ENCODE data around the gene FGGY. TPM values are rescaled to one million over a fixed set of nuclear protein-coding genes. Genes with fewer than 3 reads are reported as not detected.
"Not testable (repeated sequence)": the region's sequence is repeated elsewhere in the genome, so short reads cannot be mapped to it uniquely, and the experiment has no call there.

FGGY gene
- total and polyA plus RNA-seq, 5 experiments from 2014 or later = 5.7 to 11.1 (median 6.4) TPM

GRCh38 chr1:59521456-59521855 is 224.6 kb downstream of the FGGY start:
- H3K9me3 Mint-ChIP-seq = no peaks in the 10 kb centered on the region
- ATAC-seq = no peak
- H3K4me3 Mint-ChIP-seq = no peak overlapping the region
- POLR2A ChIA-PET = no interaction called here
- H3K27ac Mint-ChIP-seq = no peak overlapping the region
- peaks cover 0 to 11% (median 6%) of the 10 kb centered on the region in 3 donors for H3K36me3 Mint-ChIP-seq
- H3K27me3 Mint-ChIP-seq = no peaks in the 10 kb centered on the region
- DNase-seq = no peak
- H3K4me1 Mint-ChIP-seq = peaks cover 0 to 1% (median 0%) of the 10 kb centered on the region in 4 donors

GRCh38 chr1:59522925-59523505 is 226.1 kb downstream of the FGGY start:
- H3K27me3 Mint-ChIP-seq = no peaks in the 10 kb centered on the region
- peaks cover 0 to 8% (median 2%) of the 10 kb centered on the region in 3 donors for H3K36me3 Mint-ChIP-seq
- ATAC-seq (no peak), DNase-seq (no peak)
- POLR2A ChIA-PET = no interaction called here
- H3K4me3 Mint-ChIP-seq = no peak overlapping the region
- no peaks in the 10 kb centered on the region for H3K9me3 Mint-ChIP-seq
- H3K4me1 Mint-ChIP-seq = no peaks in the 10 kb centered on the region
- H3K27ac Mint-ChIP-seq = no peak overlapping the region

DNA sequence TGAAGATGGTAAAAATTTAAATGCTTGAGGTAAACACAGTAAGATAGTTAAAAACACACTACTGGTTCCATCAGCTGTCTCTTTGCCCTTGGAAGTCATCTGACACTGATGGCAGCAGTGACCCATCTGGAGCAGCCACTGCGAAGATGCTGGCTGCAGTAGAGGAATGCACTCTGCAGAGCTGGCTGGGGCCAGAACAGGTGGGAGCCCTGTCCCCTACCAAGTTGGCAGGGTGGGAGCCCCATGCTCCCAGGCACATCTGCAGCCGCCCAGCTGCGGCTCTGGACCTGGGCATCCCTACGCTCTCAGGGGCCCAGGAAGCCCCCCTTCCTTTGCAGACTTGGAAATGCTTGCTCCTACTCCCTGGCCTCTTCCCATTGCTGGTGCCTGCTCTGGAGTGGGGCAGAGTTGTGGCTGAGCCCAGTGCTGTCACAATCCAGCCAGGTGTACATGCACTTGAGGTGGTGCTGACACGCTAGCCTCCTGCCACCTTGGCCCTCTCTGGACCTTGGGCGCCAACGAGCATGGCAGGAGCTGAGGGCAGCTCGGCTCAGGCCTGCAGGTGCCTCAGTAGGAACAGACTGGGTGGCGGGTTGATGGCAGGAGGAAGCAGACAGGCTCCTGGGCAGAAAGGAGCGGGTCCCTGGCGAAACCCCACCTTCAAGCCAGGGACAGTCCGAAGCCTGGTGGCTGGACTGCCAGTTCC is 227.0 kb downstream of the FGGY start:
- H3K4me3 Mint-ChIP-seq = no peak overlapping the region
- no peaks in the 10 kb centered on the region for H3K9me3 Mint-ChIP-seq
- no peaks in the 10 kb centered on the region for H3K4me1 Mint-ChIP-seq
- H3K36me3 Mint-ChIP-seq = peaks cover 0 to 6% (median 0%) of the 10 kb centered on the region in 3 donors
- H3K27ac Mint-ChIP-seq = no peak overlapping the region
- DNase-seq = no peak
- POLR2A ChIA-PET = no interaction called here
- H3K27me3 Mint-ChIP-seq = no peaks in the 10 kb centered on the region
- ATAC-seq = no peak

GRCh38 chr1:59526240-59526639 is 229.3 kb downstream of the FGGY start:
- Mint-ChIP-seq H3K4me3 (no peak overlapping the region), H3K27ac (no peak overlapping the region)
- POLR2A ChIA-PET = no interaction called here

DNA sequence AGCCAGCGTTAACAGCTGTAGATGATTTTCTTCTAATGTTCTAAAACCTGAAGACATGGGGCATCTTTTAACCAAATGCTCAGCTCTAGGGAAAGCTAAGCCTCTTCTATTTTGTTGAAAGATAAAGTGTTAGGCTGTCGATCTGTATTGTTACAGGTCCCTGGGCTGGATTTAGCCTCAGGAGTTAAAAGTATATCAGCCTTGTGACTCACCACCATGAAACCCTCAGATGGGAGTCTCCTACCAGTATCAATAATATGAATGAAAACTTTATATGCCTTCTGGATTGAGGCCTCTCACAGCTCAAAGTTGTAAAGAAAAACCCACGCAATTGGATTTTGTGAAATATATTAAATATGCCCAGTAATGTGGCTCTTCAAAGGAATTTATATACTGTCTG is 231.6 kb downstream of the FGGY start:
- Mint-ChIP-seq H3K27ac (no peak overlapping the region), H3K27me3 (no peaks in the 10 kb centered on the region), H3K4me1 (no peaks in the 10 kb centered on the region), H3K9me3 (peaks cover 0 to 6% (median 0%) of the 10 kb centered on the region in 9 donors), H3K36me3 (peaks cover 3 to 10% (median 8%) of the 10 kb centered on the region in 3 donors), H3K4me3 (no peak overlapping the region)
- no peak for DNase-seq
- ATAC-seq = no peak
- POLR2A ChIA-PET = no interaction called here

More at GRCh38 chr1:59526240-59526639, 229.3 kb downstream of the FGGY start:
- DNase-seq = no peak
- Mint-ChIP-seq H3K4me1 (no peaks in the 10 kb centered on the region), H3K27me3 (no peaks in the 10 kb centered on the region), H3K36me3 (peaks cover 0 to 6% (median 3%) of the 10 kb centered on the region in 3 donors), H3K9me3 (no peaks in the 10 kb centered on the region)
- no peak for ATAC-seq

DNA sequence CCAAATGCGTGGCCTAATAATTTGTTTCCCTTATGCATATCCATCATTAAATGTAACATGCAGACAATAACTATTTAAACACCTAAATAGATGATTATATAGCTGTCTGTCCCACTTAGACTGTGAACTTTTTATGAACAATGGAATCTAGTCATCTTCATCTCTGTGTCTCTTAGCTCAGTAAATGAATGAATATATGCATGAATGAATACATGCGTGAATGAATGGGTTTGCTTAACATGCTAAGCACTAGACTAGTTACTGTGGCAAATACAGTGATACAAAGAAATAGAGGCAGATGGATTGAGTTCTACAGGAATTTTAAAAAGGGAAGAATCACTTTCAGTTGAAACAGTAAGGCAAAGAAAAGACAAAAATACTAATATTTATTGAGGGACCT is 232.0 kb downstream of the FGGY start:
- H3K27me3 Mint-ChIP-seq = no peaks in the 10 kb centered on the region
- H3K4me1 Mint-ChIP-seq = no peaks in the 10 kb centered on the region
- POLR2A ChIA-PET = no interaction called here
- DNase-seq (no peak), ATAC-seq (no peak)
- H3K4me3 Mint-ChIP-seq = no peak overlapping the region
- peaks cover 0 to 9% (median 1%) of the 10 kb centered on the region in 9 donors for H3K9me3 Mint-ChIP-seq
- H3K36me3 Mint-ChIP-seq = peaks cover 3 to 9% (median 8%) of the 10 kb centered on the region in 3 donors
- no peak overlapping the region for H3K27ac Mint-ChIP-seq

DNA sequence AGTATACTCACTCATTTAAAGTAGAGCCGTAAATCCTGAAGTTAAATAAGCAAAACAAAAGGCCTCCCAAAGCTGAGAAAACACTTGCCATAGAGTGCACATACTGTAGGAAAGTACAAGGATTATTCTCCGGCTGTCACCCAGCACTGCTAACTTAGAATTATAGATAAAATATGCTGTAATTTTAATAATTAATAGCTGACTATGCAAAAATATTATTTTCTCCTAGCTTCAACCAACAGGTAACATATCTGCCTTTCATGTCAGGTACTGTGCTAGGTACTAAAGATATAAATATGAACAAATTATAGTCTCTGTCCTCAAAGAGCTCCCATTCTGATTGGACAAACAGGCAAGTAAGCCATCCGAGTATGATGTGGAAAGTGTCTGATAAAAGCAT is 233.2 kb downstream of the FGGY start:
- Mint-ChIP-seq H3K4me3 (no peak overlapping the region), H3K36me3 (peaks cover 3 to 11% (median 8%) of the 10 kb centered on the region in 3 donors), H3K27me3 (no peaks in the 10 kb centered on the region), H3K9me3 (peaks cover 0 to 15% (median 1%) of the 10 kb centered on the region in 9 donors), H3K27ac (no peak overlapping the region), H3K4me1 (no peaks in the 10 kb centered on the region)
- ATAC-seq = no peak
- no peak for DNase-seq
- POLR2A ChIA-PET = no interaction called here

- no peak for DNase-seq
- no peak overlapping the region for H3K4me3 Mint-ChIP-seq
- H3K27me3 Mint-ChIP-seq = no peaks in the 10 kb centered on the region
- no peak overlapping the region for H3K27ac Mint-ChIP-seq
- H3K36me3 Mint-ChIP-seq = peaks cover 3 to 9% (median 8%) of the 10 kb centered on the region in 3 donors
- H3K4me1 Mint-ChIP-seq = no peaks in the 10 kb centered on the region
- ATAC-seq = no peak
- H3K9me3 Mint-ChIP-seq = peaks cover 0 to 15% (median 1%) of the 10 kb centered on the region in 9 donors
- POLR2A ChIA-PET = no interaction called here
Measured at GRCh38 chr1:59532102-59532501, 235.2 kb downstream of the FGGY start.

- H3K4me1 Mint-ChIP-seq, POLR2A ChIA-PET, H3K27me3 Mint-ChIP-seq, H3K27ac Mint-ChIP-seq, DNase-seq, H3K36me3 Mint-ChIP-seq, ATAC-seq, H3K4me3 Mint-ChIP-seq: not testable (repeated sequence)
- H3K9me3 Mint-ChIP-seq = peaks cover 0 to 11% (median 1%) of the 10 kb centered on the region in 9 donors
Measured at GRCh38 chr1:59538476-59538875, 241.6 kb downstream of the FGGY start.

DNA sequence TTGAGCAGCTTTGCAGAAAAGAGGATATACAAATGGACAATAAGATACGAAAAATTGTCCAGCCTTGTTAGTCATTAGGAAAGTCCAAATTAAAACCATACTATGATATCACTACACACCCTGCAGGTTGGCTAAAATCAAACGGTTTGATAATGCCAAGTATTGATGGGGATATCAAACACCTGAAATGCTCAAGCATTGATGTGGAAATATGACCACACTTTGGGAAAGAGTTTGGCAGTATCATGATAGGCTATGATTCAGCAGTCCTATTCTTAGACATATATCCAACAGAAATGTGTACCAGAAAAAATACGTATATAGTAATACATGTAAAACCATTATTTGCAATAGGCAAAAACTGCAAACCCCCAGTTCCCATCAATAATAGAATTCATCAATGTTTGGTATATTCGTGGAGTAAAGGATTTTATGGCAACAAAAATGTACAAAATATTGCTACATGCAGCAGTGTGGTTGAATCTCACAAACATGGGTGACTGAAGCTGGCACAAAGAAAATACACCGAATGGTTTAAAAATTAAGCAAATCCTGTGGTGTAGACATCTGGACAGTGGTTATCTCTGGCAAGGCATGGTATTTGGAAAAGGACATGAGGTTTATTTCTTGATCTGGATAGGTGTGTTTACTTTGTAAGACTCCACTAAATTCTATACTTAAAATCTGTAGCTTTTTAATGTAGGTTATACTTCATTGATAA is 243.2 kb downstream of the FGGY start:
- H3K27me3 Mint-ChIP-seq = no peaks in the 10 kb centered on the region
- ATAC-seq (no peak), DNase-seq (no peak)
- POLR2A ChIA-PET = no interaction called here
- no peak overlapping the region for H3K27ac Mint-ChIP-seq
- no peaks in the 10 kb centered on the region for H3K36me3 Mint-ChIP-seq
- no peak overlapping the region for H3K4me3 Mint-ChIP-seq
- peaks cover 0 to 6% (median 0%) of the 10 kb centered on the region in 9 donors for H3K9me3 Mint-ChIP-seq
- peaks cover 0 to 9% (median 6%) of the 10 kb centered on the region in 4 donors for H3K4me1 Mint-ChIP-seq

- Mint-ChIP-seq H3K9me3 (peaks cover 0 to 5% (median 0%) of the 10 kb centered on the region in 9 donors), H3K4me3 (no peak overlapping the region), H3K36me3 (no peaks in the 10 kb centered on the region), H3K27ac (no peak overlapping the region), H3K27me3 (no peaks in the 10 kb centered on the region), H3K4me1 (peaks cover 0 to 9% (median 6%) of the 10 kb centered on the region in 4 donors)
- POLR2A ChIA-PET = no interaction called here
- DNase-seq (no peak), ATAC-seq (no peak)
Measured at GRCh38 chr1:59541161-59541560, 244.3 kb downstream of the FGGY start.

- Mint-ChIP-seq H3K4me3 (no peak overlapping the region), H3K36me3 (no peaks in the 10 kb centered on the region)
- ATAC-seq = no peak
Measured at GRCh38 chr1:59541891-59542290, 245.0 kb downstream of the FGGY start.

DNA sequence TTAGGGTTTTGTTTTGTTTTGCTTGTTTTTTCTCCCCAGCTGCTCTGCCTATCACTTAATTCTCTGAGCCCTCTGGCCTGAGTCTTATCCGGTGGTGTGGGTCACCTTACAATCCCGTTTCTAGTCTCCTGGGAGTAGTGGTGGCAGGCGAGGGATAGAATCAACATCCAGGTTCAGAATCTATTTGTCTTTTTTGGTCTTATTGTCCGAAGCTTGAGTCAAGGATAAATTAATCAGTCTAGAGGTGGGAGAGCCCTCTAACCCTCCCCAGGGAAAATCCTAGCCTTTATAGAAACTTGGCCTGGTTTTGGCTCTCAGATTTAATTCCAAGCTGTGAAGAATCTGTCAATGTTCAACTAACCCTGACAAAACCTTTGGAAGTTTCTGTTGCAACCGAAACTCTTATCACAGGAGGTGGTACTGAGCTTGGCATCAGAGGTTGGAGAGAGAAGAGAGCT is 246.3 kb downstream of the FGGY start:
- Mint-ChIP-seq H3K27me3 (no peaks in the 10 kb centered on the region), H3K4me3 (no peak overlapping the region), H3K27ac (no peak overlapping the region), H3K4me1 (peaks cover 0 to 9% (median 6%) of the 10 kb centered on the region in 4 donors), H3K9me3 (peaks cover 0 to 1% (median 0%) of the 10 kb centered on the region in 9 donors), H3K36me3 (peaks cover 0 to 2% (median 0%) of the 10 kb centered on the region in 3 donors)
- ATAC-seq (no peak), DNase-seq (no peak)
- POLR2A ChIA-PET = no interaction called here

More at GRCh38 chr1:59541891-59542290, 245.0 kb downstream of the FGGY start:
- DNase-seq = no peak
- POLR2A ChIA-PET = no interaction called here
- H3K27ac Mint-ChIP-seq = no peak overlapping the region
- H3K9me3 Mint-ChIP-seq = peaks cover 0 to 2% (median 0%) of the 10 kb centered on the region in 9 donors
- no peaks in the 10 kb centered on the region for H3K27me3 Mint-ChIP-seq
- peaks cover 0 to 9% (median 6%) of the 10 kb centered on the region in 4 donors for H3K4me1 Mint-ChIP-seq

All from naive thymus-derived CD8-positive, alpha-beta T cell (primary cell).